ENCODE data around the gene LEPR.
"Not testable (repeated sequence)": the region's sequence is repeated elsewhere in the genome, so short reads cannot be mapped to it uniquely, and the experiment has no call there.

LEPR gene

DNA sequence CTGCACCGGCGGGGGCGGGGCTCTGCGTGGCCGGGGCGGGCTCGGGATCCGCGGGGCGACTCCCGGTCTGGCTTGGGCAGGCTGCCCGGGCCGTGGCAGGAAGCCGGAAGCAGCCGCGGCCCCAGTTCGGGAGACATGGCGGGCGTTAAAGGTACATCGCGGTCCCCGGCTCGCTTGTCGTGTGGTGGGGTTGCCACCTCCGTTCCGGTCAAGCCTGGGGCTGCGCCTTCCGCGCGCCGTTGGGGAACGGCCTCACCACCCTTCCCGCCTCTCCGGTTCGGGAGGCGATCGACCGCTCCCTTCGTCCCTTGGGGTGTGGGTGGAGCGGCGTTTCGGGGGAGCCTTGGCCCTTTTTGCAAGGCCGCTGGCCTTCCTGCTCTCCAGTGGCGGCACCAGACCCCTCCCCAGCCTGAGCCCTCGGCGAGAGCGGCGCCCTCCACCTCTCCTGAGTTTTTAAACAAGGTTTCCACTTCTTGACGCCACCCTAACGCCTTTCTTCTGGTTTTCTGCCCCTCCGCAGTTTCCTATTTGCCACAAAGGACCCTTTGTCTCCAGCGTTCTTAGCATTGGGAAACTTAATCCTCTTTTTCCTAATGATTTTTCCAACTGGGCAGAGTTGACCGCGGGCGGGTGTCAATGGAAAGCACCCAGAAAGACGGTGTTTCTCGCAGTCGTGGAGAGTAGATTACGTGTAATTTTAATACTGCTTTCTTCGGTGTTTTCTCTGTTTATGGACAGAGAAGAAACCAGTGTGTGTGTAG, at the start of gene LEPR, which contains the start of gene LEPROT:
Gene LEPR, plus strand, starts transcription at position 79 of the 761 bp plus-strand sequence. CDS start 144,898 bp downstream, outside the sequence.
Gene LEPROT, plus strand, starts transcription at position 79 of the 761 bp plus-strand sequence. Its CDS starts 57 bp downstream, at position 136.
- DNase-seq (ENCODE audit: low read depth in 2 of 2): no peak

- DNase-seq (ENCODE audit: low read depth in 2 of 2): no peak
Observed at GRCh38 chr1:65371544-65371943, 48.9 kb upstream of the LEPR start.

- DNase-seq (ENCODE audit: low read depth in 2 of 2): no peak
Observed at GRCh38 chr1:65372557-65372956, 47.9 kb upstream of the LEPR start.

DNA sequence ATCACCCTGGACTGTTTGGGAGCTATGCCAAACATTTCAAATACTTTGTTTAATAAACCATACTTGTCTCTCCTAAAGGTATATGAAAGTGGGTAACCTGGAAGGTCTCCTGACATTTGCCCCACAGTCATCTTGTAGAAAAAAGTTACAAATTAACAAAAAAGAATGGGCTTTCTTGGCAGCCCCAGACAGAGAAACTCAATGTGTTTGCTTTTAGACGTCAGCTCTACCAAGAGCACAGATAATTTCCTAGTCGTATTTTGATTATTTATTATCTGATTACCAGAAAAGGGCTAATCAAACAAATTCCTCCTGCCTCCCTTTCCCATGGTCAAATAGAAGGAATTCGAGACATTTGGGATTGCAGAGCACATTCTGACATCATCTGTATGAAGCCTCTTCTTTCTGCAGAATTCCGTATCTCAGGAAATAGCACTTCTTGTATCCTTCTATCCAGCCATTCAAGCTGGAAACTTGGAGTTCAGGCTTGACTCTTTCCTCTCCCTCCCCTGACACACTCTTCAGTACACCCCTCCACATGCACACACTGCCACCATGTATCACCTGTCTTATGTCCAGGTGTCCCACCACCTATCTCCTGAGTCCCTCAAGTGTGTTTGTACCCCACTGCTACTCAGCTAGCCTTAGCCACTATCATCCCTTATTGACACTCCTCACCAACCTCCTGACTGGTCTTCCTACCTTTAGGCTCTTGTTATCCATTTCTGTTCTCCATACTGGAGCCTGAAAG, 42.8 kb upstream of the LEPR start:
- DNase-seq (ENCODE audit: low read depth in 2 of 2): no peak

- DNase-seq (ENCODE audit: low read depth in 2 of 2): no peak
Observed at GRCh38 chr1:65378247-65378946, 42.1 kb upstream of the LEPR start.

GRCh38 chr1:65384426-65384825, 36.0 kb upstream of the LEPR start:
- not testable (repeated sequence) for DNase-seq (ENCODE audit: low read depth in 2 of 2)

DNA sequence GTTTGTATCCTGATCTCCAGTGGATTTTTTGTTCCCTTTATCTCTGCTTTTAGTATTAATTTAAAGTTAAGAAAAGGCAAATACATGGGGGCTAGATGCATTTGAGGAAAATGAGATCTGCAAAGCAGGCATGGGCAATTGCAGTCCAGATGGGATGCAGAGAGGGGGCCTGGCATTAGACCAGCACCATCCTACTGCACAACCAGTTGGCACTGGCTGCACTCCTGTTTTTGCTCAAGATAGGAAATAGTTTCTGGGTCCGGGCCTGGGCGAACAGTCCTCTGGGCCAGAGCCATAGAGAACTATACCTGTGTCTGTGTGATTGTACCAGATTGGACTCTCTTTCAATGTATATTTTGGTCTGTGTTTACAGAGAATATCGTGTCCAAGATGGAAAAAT, 34.0 kb upstream of the LEPR start:
- DNase-seq (ENCODE audit: low read depth in 2 of 2): no peak

- DNase-seq (ENCODE audit: low read depth in 2 of 2): no peak
Observed at GRCh38 chr1:65387821-65388220, 32.6 kb upstream of the LEPR start.

GRCh38 chr1:65388908-65389695, 31.4 kb upstream of the LEPR start:
- no peak for DNase-seq (ENCODE audit: low read depth in 2 of 2)

GRCh38 chr1:65392497-65392896, 28.0 kb upstream of the LEPR start:
- DNase-seq (ENCODE audit: low read depth in 2 of 2): no peak

GRCh38 chr1:65393347-65393746, 27.1 kb upstream of the LEPR start:
- no peak for DNase-seq (ENCODE audit: low read depth in 2 of 2)

GRCh38 chr1:65393928-65394327, 26.5 kb upstream of the LEPR start:
- no peak for DNase-seq (ENCODE audit: low read depth in 2 of 2)

DNA sequence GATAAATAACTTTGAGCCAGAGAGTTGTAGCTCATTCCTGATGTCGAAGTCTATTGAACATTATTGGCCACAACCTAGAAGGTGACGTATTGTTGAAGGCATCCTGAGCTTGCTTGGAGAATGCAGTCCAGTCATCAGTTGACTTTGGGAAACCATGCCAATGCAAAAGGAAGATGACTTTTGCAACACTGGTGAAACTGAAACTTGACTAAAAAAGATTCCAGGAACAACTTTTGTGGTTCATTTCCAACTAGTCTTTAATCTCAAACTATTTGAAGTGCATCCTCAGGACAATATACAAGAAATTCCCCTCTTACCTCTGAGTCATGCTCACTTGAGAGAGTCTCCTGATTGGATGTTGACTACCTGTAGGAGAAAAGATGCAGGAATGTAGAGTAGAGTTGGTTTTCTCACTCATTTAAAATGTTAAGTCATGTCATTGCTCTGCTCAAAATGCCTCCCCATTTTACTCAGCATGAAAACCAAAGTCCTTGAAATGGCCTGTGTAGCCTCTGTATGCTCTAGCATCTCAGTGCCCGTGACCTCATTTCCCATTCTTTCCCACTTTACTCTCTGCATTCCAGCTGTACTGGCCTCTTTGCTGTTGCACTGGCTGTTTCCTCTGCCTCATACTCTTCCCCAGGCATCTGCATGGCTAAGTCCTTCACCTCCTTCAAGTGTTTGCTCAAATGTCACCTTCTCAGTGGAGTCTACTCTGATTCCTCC, 24.4 kb upstream of the LEPR start:
- no peak for DNase-seq (ENCODE audit: low read depth in 2 of 2)

DNA sequence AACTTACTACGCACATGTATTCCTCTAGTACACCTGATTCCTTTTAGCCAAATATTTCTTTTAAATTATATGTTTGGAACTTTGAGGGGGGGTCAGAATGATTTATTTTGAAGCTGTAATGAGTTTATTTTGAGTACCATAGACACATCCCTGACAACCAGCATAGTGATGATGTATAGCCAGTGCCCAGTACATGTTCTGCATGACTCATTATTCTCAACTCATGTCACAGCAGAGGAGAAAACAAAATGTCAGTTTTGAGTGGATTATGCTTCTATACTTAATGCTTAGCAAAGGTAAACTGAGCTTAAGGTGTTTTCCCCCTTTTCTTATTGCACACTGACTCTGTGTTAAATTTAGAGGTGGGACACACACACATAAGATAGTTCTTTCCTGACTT, 22.4 kb upstream of the LEPR start:
- no peak for DNase-seq (ENCODE audit: low read depth in 2 of 2)

- DNase-seq (ENCODE audit: low read depth in 2 of 2): no peak
Observed at GRCh38 chr1:65399003-65399402, 21.5 kb upstream of the LEPR start.

DNA sequence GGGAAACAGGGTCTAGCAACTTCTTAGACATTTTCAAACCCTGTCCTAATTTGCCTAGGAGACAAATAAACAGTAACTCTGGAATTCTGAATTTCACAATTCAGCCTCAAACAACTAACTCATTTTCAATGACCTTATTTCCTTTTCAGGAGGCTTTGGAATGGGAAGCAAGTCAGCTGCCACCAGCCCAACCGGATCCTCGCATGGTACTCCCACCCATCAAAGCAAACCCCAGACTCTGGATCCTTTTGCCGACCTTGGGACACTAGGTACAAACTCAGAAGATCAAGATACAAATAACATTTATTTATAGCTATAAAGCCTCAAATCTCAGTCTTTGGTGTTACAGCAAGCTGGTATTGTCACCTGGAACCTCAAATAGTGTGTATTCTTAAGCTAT, 18.9 kb upstream of the LEPR start:
- no peak for DNase-seq (ENCODE audit: low read depth in 2 of 2)

- DNase-seq (ENCODE audit: low read depth in 2 of 2): no peak
Observed at GRCh38 chr1:65404941-65405340, 15.5 kb upstream of the LEPR start.

GRCh38 chr1:65407877-65408276, 12.6 kb upstream of the LEPR start:
- no peak for DNase-seq (ENCODE audit: low read depth in 2 of 2)

- no peak for DNase-seq (ENCODE audit: low read depth in 2 of 2)
Observed at GRCh38 chr1:65409314-65409713, 11.2 kb upstream of the LEPR start.

GRCh38 chr1:65409816-65410326, 10.6 kb upstream of the LEPR start:
- DNase-seq (ENCODE audit: low read depth in 2 of 2): no peak

Measured in stimulated activated CD8-positive, alpha-beta memory T cell treated with anti-CD3 and anti-CD28 coated beads, Interleukin-7, amount 100 ng/mL, for 4 hours (primary cell).